ENCODE results near the gene POLR3A. TPM values are rescaled to one million over a fixed set of nuclear protein-coding genes. Genes with fewer than 3 reads are reported as not detected.

POLR3A gene
- total RNA-seq, 6 experiments from 2014 or later = 5.5 to 8.5 (median 6.4) TPM

DNA sequence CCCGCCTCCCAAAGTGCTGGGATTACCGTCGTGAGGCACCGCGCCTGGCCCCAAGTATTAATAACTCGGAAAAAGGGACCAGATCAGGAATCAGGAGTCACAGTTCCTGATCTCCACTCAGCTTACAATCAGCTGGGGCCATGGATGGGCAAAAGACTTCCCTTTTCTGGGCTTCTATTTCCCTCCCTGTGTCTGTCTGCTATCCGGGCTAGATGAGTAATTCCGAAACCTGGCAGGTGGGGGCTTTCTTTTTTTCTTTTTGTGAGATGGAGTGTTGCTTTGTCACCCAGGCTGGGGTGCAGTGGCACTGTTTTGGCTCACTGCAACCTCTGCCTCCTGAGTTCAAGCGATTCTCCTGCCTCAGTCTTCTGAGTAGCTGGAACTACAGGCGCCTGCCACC is 15.9 kb upstream of the POLR3A start:
- TF ChIP-seq POLR2A (IDR thresholded peaks at IDR 0.05) = no peak
- TF ChIP-seq, protein P1, sequence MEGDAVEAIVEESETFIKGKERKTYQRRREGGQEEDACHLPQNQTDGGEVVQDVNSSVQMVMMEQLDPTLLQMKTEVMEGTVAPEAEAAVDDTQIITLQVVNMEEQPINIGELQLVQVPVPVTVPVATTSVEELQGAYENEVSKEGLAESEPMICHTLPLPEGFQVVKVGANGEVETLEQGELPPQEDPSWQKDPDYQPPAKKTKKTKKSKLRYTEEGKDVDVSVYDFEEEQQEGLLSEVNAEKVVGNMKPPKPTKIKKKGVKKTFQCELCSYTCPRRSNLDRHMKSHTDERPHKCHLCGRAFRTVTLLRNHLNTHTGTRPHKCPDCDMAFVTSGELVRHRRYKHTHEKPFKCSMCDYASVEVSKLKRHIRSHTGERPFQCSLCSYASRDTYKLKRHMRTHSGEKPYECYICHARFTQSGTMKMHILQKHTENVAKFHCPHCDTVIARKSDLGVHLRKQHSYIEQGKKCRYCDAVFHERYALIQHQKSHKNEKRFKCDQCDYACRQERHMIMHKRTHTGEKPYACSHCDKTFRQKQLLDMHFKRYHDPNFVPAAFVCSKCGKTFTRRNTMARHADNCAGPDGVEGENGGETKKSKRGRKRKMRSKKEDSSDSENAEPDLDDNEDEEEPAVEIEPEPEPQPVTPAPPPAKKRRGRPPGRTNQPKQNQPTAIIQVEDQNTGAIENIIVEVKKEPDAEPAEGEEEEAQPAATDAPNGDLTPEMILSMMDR (IDR thresholded peaks at IDR 0.05) = no peak
- intact Hi-C loops (cut with DNase I) = no loop called here
- 63% methylated on average over 3 of the region's 10 CpGs for WGBS (ENCODE audit: insufficient coverage, low coverage, low lambda C conversion rate, missing lambda C conversion rate)

DNA sequence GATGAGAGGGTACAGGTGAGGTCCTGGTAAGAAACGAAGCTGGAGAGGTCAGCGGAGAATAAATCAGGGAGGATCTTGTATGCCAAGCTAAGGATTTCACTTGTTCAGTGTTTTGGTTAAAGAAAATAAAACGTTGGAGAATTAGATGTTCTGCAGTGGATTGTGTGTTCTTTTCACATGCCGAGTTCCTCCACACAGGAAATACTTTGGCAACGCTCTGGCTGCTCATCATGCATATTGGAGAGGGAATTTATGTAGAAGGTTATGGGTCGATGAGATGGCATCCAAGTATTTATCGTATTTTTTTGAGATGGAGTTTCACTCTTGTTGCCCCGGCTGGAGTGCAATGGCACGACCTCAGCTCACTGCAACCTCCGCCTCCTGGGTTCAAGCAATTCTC is 15.4 kb upstream of the POLR3A start:
- intact Hi-C loops (cut with DNase I) = no loop called here
- Histone ChIP-seq H3K27ac (no peak overlapping the region), H3K4me3 (no peak overlapping the region), H3K27me3 (no peaks in the 10 kb centered on the region), H3K36me3 (peaks cover 7 to 27% (median 18%) of the 10 kb centered on the region in 4 donors), H3K9me3 (no peaks in the 10 kb centered on the region), H3K4me1 (peaks cover 0 to 8% (median 0%) of the 10 kb centered on the region in 4 donors)
- ATAC-seq (no peak), DNase-seq (no peak)
- TF ChIP-seq, protein P1 (IDR thresholded peaks at IDR 0.05) = no peak
- TF ChIP-seq POLR2A (IDR thresholded peaks at IDR 0.05) = no peak
- WGBS (ENCODE audit: insufficient coverage, low coverage, low lambda C conversion rate, missing lambda C conversion rate) = 59% methylated on average over 5 of the region's 10 CpGs

More for the DNA sequence above, 15.9 kb upstream of the POLR3A start:
- Histone ChIP-seq H3K36me3 (peaks cover 7 to 22% (median 14%) of the 10 kb centered on the region in 4 donors), H3K9me3 (no peaks in the 10 kb centered on the region), H3K27me3 (no peaks in the 10 kb centered on the region), H3K4me3 (no peak overlapping the region), H3K4me1 (peaks cover 0 to 8% (median 0%) of the 10 kb centered on the region in 4 donors), H3K27ac (no peak overlapping the region)
- DNase-seq (no peak), ATAC-seq (no peak)

DNA sequence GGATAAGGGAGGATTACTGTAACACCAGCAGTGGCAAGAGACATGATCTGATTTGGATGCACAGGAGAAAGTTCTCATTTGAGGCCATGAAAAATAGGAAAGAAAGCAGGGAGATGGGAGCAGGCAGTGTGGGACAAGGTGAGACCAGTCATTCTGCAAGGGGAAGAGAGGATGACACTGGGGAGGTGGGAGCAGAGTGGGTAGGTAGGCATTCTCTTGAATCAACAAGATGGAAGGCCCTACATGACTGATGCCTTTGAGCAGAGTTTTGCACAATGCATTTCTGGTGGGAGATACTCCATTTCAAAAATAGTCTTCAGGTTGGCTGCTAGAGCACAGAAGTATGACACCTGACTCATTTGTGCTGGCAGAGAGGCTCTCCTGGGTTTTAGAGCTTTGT is 14.9 kb upstream of the POLR3A start:
- intact Hi-C loops (cut with DNase I) = no loop called here
- DNase-seq (no peak), ATAC-seq (no peak)

DNA sequence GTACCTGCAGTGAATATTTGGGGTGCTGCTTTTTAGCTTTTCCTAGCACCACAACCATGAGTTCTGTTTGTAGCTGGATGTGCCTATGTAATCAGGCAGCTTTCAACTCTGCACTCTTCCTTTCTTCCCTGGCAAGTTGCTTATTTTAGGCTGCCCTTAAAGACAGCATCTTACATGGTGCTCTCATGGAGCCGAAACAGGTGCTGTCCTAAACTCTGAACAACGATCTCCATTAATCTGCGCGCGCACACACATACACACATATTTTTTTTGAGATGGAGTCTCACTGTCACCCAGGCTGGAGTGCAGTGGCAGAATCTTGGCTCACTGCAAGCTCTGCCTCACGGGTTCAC is 13.4 kb upstream of the POLR3A start:
- Histone ChIP-seq H3K4me1 (peaks cover 0 to 3% (median 0%) of the 10 kb centered on the region in 4 donors), H3K9me3 (no peaks in the 10 kb centered on the region), H3K27me3 (no peaks in the 10 kb centered on the region), H3K27ac (no peak overlapping the region), H3K4me3 (no peak overlapping the region), H3K36me3 (peaks cover 7 to 47% (median 31%) of the 10 kb centered on the region in 4 donors)
- TF ChIP-seq, protein P1 (IDR thresholded peaks at IDR 0.05) = no peak
- no peak for TF ChIP-seq POLR2A (IDR thresholded peaks at IDR 0.05)
- intact Hi-C loops (cut with DNase I) = no loop called here
- WGBS (ENCODE audit: insufficient coverage, low coverage, low lambda C conversion rate, missing lambda C conversion rate) = 100% methylated on average over 6 of the region's 6 CpGs
- no peak for DNase-seq
- ATAC-seq = no peak

More for the DNA sequence above, 14.9 kb upstream of the POLR3A start:
- Histone ChIP-seq H3K27ac (no peak overlapping the region), H3K9me3 (no peaks in the 10 kb centered on the region), H3K4me1 (peaks cover 0 to 8% (median 0%) of the 10 kb centered on the region in 4 donors), H3K4me3 (no peak overlapping the region), H3K27me3 (no peaks in the 10 kb centered on the region), H3K36me3 (peaks cover 7 to 32% (median 21%) of the 10 kb centered on the region in 4 donors)
- no peak for TF ChIP-seq POLR2A (IDR thresholded peaks at IDR 0.05)
- TF ChIP-seq, protein P1 (IDR thresholded peaks at IDR 0.05) = no peak

All from right lobe of liver (tissue), 6 donors.